SK-N-MC (cell line): ENCODE data around the gene TXNDC16.
"Not testable (repeated sequence)": the region's sequence is repeated elsewhere in the genome, so short reads cannot be mapped to it uniquely, and the experiment has no call there.

Experiments used
- DNase-seq: peaks from one replicate; pipeline ENCODE4 v3.0.0-alpha.2; 2011; ENCODE audit warnings: low read depth, low spot score
- H3K27ac ChIP-seq: fragments of 200-600 bp; sonication (generic); 2 replicates; pipeline ENCODE4 v1.5.1; 2016; ENCODE audit warnings: mixed run types
- H3K36me3 ChIP-seq: fragments of 200-600 bp; sonication (generic); 2 replicates; pipeline ENCODE4 v1.6.1; 2017; ENCODE audit warnings: antibody characterized with exemption, low read length, mixed read lengths; ENCODE audit not compliant: insufficient read depth
- H3K4me3 ChIP-seq: fragments of 200-600 bp; sonication (generic); 2 replicates; pipeline ENCODE4 v1.5.1; 2016
- H3K9ac ChIP-seq: fragments of 200-600 bp; sonication (generic); 2 replicates; pipeline ENCODE4 v1.8.0; 2017; ENCODE audit warnings: mixed run types, mixed read lengths; ENCODE audit not compliant: insufficient read length
- H3K9me3 ChIP-seq: fragments of 200-600 bp; sonication (generic); 2 replicates; pipeline ENCODE4 v1.6.1; 2017; ENCODE audit warnings: low read depth, mild to moderate bottlenecking, antibody characterized with exemption, low read length, moderate library complexity, mixed read lengths
- EZH2 ChIP-seq: fragments of 200-600 bp; sonication (generic); IDR thresholded peaks from one replicate; pipeline ENCODE4 v1.6.1; 2017; ENCODE audit warnings: antibody characterized with exemption
- FOXP2 ChIP-seq: optimal IDR thresholded peaks from 2 replicates; pipeline ENCODE3; 2011; ENCODE audit warnings: mild to moderate bottlenecking, moderate library complexity; ENCODE audit not compliant: insufficient read depth; ENCODE audit errors: extremely low read length, control extremely low read depth
- POLR2AphosphoS5 ChIP-seq: IDR thresholded peaks from 2 replicates; pipeline ENCODE4 v1.6.1; 2012; ENCODE audit warnings: mild to moderate bottlenecking, low read depth, low read length, borderline replicate concordance

TXNDC16 gene

DNA sequence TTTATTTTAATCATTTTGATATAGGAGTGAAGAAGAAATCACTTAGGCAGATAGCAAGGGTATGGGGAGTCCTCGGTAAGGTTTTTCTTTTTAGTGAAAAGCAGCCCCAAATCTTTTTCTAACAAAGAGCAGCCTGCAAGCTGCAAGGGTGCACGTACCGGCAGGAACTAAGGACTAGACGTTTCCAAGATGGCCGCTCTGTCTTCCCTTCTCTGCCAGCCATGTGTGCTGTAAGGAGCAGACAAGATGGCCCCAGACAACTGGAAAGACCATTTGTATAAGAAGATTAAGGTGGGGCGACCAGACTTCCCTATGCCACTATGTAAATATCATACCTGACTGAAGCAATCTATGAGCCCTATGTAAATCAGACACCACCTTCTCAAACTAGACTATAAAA is 79.6 kb downstream of the TXNDC16 start:
- H3K4me3 ChIP-seq, result no peak overlapping the region
- no peaks in the 10 kb centered on the region for H3K9me3 ChIP-seq
- DNase-seq, result no peak
- H3K36me3 ChIP-seq, result no peaks in the 10 kb centered on the region
- no peak overlapping the region for H3K9ac ChIP-seq
- H3K27ac ChIP-seq, result no peak overlapping the region
- TF ChIP-seq EZH2, result no peak
- TF ChIP-seq FOXP2, result no peak
- TF ChIP-seq POLR2AphosphoS5, result no peak

DNA sequence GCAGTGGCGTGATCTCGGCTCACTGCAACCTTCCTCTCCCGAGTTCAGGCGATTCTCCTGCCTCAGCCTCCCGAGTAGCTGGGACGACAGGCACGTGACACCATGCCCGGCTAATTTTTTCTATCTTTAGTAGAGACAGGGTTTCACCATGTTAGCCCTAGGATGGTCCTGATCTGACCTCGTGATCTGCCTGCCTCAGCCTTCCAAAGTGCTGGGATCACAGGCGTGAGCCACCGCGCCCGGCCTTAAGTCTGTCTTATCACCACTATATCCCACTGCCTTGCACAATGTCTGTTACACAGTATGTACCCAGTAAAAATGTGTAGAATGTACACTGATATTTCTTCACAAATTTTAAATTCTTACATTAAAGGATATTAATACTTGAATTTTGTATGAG is 80.1 kb downstream of the TXNDC16 start:
- not testable (repeated sequence) for H3K4me3 ChIP-seq, H3K36me3 ChIP-seq, DNase-seq, H3K27ac ChIP-seq, H3K9ac ChIP-seq, H3K9me3 ChIP-seq

- Histone ChIP-seq H3K9me3 (no peaks in the 10 kb centered on the region), H3K4me3 (no peak overlapping the region), H3K9ac (no peak overlapping the region), H3K27ac (no peak overlapping the region), H3K36me3 (no peaks in the 10 kb centered on the region)
- DNase-seq, result no peak
- TF ChIP-seq EZH2, result no peak
- no peak for TF ChIP-seq FOXP2
- TF ChIP-seq POLR2AphosphoS5, result no peak
Measured at GRCh38 chr14:52467515-52468266, 84.6 kb downstream of the TXNDC16 start.

DNA sequence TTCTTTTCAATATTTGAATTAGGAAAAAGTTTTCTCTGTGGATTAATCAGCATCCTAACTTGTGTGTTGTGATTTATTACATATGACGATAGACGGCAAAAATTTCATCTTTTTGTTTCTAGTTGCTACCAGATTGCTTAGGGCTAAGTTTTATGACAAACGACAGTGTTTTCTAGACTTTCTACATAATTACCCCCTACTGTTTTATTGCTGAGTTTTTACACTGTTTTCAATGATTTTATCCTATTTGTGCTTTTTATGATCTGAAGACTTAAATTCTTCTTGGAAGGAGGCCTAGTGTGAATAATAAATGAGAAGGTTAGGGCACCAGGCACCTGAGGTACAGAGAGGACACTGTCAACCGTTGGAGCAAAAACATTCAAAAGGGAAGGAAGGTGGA is 88.1 kb downstream of the TXNDC16 start:
- H3K36me3 ChIP-seq, result no peaks in the 10 kb centered on the region
- no peak overlapping the region for H3K4me3 ChIP-seq
- no peak overlapping the region for H3K9ac ChIP-seq
- TF ChIP-seq POLR2AphosphoS5 (no peak), EZH2 (no peak), FOXP2 (no peak)
- no peaks in the 10 kb centered on the region for H3K9me3 ChIP-seq
- H3K27ac ChIP-seq, result no peak overlapping the region
- peak; percentile 40 for DNase-seq

GRCh38 chr14:52463375-52463774 is 88.9 kb downstream of the TXNDC16 start:
- TF ChIP-seq FOXP2 (no peak), EZH2 (no peak), POLR2AphosphoS5 (no peak)
- H3K9ac ChIP-seq, result no peak overlapping the region
- no peak for DNase-seq
- no peaks in the 10 kb centered on the region for H3K9me3 ChIP-seq
- no peaks in the 10 kb centered on the region for H3K36me3 ChIP-seq
- no peak overlapping the region for H3K4me3 ChIP-seq
- H3K27ac ChIP-seq, result no peak overlapping the region

GRCh38 chr14:52461721-52462120 is 90.6 kb downstream of the TXNDC16 start:
- no peak for DNase-seq
- no peak for TF ChIP-seq EZH2
- TF ChIP-seq POLR2AphosphoS5, result no peak
- no peak for TF ChIP-seq FOXP2
- Histone ChIP-seq H3K4me3 (no peak overlapping the region), H3K27ac (no peak overlapping the region), H3K9me3 (no peaks in the 10 kb centered on the region), H3K9ac (no peak overlapping the region), H3K36me3 (no peaks in the 10 kb centered on the region)

GRCh38 chr14:52458721-52459085 is 93.6 kb downstream of the TXNDC16 start:
- DNase-seq, result no peak
- Histone ChIP-seq H3K36me3 (no peaks in the 10 kb centered on the region), H3K9me3 (no peaks in the 10 kb centered on the region), H3K4me3 (no peak overlapping the region), H3K27ac (no peak overlapping the region), H3K9ac (no peak overlapping the region)
- no peak for TF ChIP-seq FOXP2
- no peak for TF ChIP-seq POLR2AphosphoS5
- TF ChIP-seq EZH2, result no peak

DNA sequence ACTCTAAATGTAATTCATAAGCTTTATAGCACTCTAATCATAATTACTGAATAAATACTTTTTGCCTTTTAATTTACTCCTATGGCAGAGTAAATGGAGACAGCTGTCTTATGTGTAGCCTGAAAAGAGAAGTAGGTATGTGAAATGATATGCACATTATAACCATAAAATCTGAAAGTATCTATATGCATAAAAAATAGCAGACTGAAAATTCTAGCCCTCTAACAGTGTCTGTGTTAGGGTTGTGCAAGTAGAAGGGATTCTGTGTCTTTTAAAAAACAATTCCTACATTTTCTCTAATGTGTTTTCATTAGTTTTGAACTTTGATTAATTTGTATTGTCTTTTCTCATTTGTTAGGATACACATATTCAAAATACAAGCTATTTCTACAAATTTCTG is 94.9 kb downstream of the TXNDC16 start:
- H3K27ac ChIP-seq, result no peak overlapping the region
- no peak overlapping the region for H3K9ac ChIP-seq
- no peak overlapping the region for H3K4me3 ChIP-seq
- no peak for DNase-seq
- H3K9me3 ChIP-seq, result no peaks in the 10 kb centered on the region
- no peak for TF ChIP-seq EZH2
- TF ChIP-seq POLR2AphosphoS5, result no peak
- no peak for TF ChIP-seq FOXP2
- no peaks in the 10 kb centered on the region for H3K36me3 ChIP-seq

GRCh38 chr14:52455291-52456088 is 96.8 kb downstream of the TXNDC16 start:
- TF ChIP-seq EZH2 (no peak), POLR2AphosphoS5 (no peak), FOXP2 (no peak)
- Histone ChIP-seq H3K4me3 (no peak overlapping the region), H3K27ac (no peak overlapping the region), H3K9me3 (no peaks in the 10 kb centered on the region), H3K9ac (no peak overlapping the region), H3K36me3 (no peaks in the 10 kb centered on the region)
- no peak for DNase-seq
